Mesenchymal stem cell (in vitro differentiated cells and primary cell): ENCODE results near the gene NR4A1.
A peak's percentile ranks its signal among the peaks of the same experiment; 100 is the strongest.

ENCODE experiments used
- DNase-seq: peaks from one replicate; pipeline ENCODE4 v3.0.0-alpha.2; 2013
- H2AFZ ChIP-seq: one replicate; pipeline ENCODE4 v1.6.1; 2013; ENCODE audit warnings: low read depth, mild to moderate bottlenecking, control low read depth, inconsistent platforms, low read length, moderate library complexity
- H2AK5ac ChIP-seq: 2 replicates; pipeline ENCODE4 v1.6.1; 2013; ENCODE audit warnings: low read length, moderate library complexity, mild to moderate bottlenecking, inconsistent platforms; ENCODE audit not compliant: severe bottlenecking
- H2BK120ac ChIP-seq: one replicate; pipeline ENCODE4 v1.6.1; 2013; ENCODE audit warnings: low read depth, mild to moderate bottlenecking, inconsistent platforms, low read length, moderate library complexity
- H2BK12ac ChIP-seq, 2 experiments: one replicate each; pipeline ENCODE4 v1.6.1; 2013; ENCODE audit warnings: inconsistent platforms in 2 of 2, low read length in 2 of 2, mild to moderate bottlenecking in 2 of 2, moderate library complexity in 2 of 2, control low read depth in 1 of 2
- H2BK15ac ChIP-seq: one replicate; pipeline ENCODE4 v1.6.1; 2013; ENCODE audit warnings: mild to moderate bottlenecking, low read depth, inconsistent platforms; ENCODE audit not compliant: poor library complexity, severe bottlenecking
- H2BK5ac ChIP-seq: 2 replicates; pipeline ENCODE4 v1.6.1; 2013; ENCODE audit warnings: low read depth, mild to moderate bottlenecking, low read length, control low read depth, inconsistent platforms; ENCODE audit not compliant: poor library complexity, severe bottlenecking
- H3K14ac ChIP-seq, 2 experiments: one replicate each; pipeline ENCODE4 v1.6.1; 2013; ENCODE audit warnings: inconsistent platforms in 2 of 2, low read length in 2 of 2, control low read depth in 1 of 2, mild to moderate bottlenecking in 1 of 2, moderate library complexity in 1 of 2
- H3K18ac ChIP-seq, 2 experiments: one replicate each; pipeline ENCODE4 v1.6.1; 2013; ENCODE audit warnings: inconsistent platforms in 2 of 2, low read length in 2 of 2, control low read depth in 1 of 2, low read depth in 1 of 2, mild to moderate bottlenecking in 1 of 2
- H3K23ac ChIP-seq, 2 experiments: one replicate each; pipeline ENCODE4 v1.6.1; 2013; ENCODE audit warnings: inconsistent platforms in 2 of 2, low read length in 2 of 2, mild to moderate bottlenecking in 2 of 2, moderate library complexity in 2 of 2, control low read depth in 1 of 2
- H3K27ac ChIP-seq: 2 replicates; pipeline ENCODE4 v1.5.1; 2013; ENCODE audit warnings: mild to moderate bottlenecking, moderate library complexity, low read length, control low read depth, inconsistent platforms; ENCODE audit not compliant: poor library complexity, severe bottlenecking
- H3K27me3 ChIP-seq, 2 experiments: 2 replicates each; pipeline versions ENCODE4 v1.6.1 to v1.7.0; 2013; ENCODE audit warnings: low read length in 2 of 2, mild to moderate bottlenecking in 2 of 2, moderate library complexity in 2 of 2, control low read depth in 1 of 2, inconsistent platforms in 1 of 2; ENCODE audit not compliant: control insufficient read depth in 1 of 2, insufficient read depth in 1 of 2
- H3K36me3 ChIP-seq, 2 experiments: 2 replicates each; pipeline versions ENCODE4 v1.6.1 to v1.7.0; 2013; ENCODE audit warnings: low read length in 2 of 2, control low read depth in 1 of 2, inconsistent platforms in 1 of 2, low read depth in 1 of 2, mild to moderate bottlenecking in 1 of 2; ENCODE audit not compliant: insufficient read depth in 2 of 2, control insufficient read depth in 1 of 2
- H3K4ac ChIP-seq, 2 experiments: one replicate each; pipeline ENCODE4 v1.6.1; 2013; ENCODE audit warnings: inconsistent platforms in 2 of 2, low read length in 2 of 2, mild to moderate bottlenecking in 2 of 2, moderate library complexity in 2 of 2, control low read depth in 1 of 2, low read depth in 1 of 2
- H3K4me1 ChIP-seq: 2 replicates; pipeline ENCODE4 v1.6.1; 2013; ENCODE audit warnings: low read depth, low read length, control low read depth; ENCODE audit not compliant: control insufficient read depth, insufficient read depth
- H3K4me2 ChIP-seq: 2 replicates; pipeline ENCODE4 v1.6.1; 2013; ENCODE audit warnings: low read length, mild to moderate bottlenecking, inconsistent platforms; ENCODE audit not compliant: poor library complexity, severe bottlenecking
- H3K4me3 ChIP-seq, 2 experiments: 2 replicates each; pipeline versions ENCODE4 v1.5.1 to v1.7.0; 2013; ENCODE audit warnings: low read length in 2 of 2, mild to moderate bottlenecking in 2 of 2, control low read depth in 1 of 2, low read depth in 1 of 2; ENCODE audit not compliant: insufficient read depth in 1 of 2
- H3K79me1 ChIP-seq: replicated peaks from 2 replicates; pipeline ENCODE4 v1.6.1; 2013; ENCODE audit warnings: mild to moderate bottlenecking, control low read depth, low read length, inconsistent platforms; ENCODE audit not compliant: poor library complexity, severe bottlenecking
- H3K9ac ChIP-seq: 2 replicates; pipeline ENCODE4 v1.7.0; 2013; ENCODE audit warnings: mild to moderate bottlenecking, low read length, moderate library complexity
- H3K9me3 ChIP-seq: 2 replicates; pipeline ENCODE4 v1.7.0; 2013; ENCODE audit warnings: mild to moderate bottlenecking, low read length; ENCODE audit not compliant: control insufficient read depth
- H4K8ac ChIP-seq: one replicate; pipeline ENCODE4 v1.6.1; 2013; ENCODE audit warnings: inconsistent platforms, mild to moderate bottlenecking, low read length, moderate library complexity
- H4K91ac ChIP-seq: one replicate; pipeline ENCODE4 v1.6.1; 2013; ENCODE audit warnings: mild to moderate bottlenecking, low read length, inconsistent platforms
- WGBS: methylation state at CpG from one replicate; pipeline ENCODE4 v1.1.7; 2013; ENCODE audit warnings: mixed read lengths; 5-methylcytosine and 5-hydroxymethylcytosine counted together

The NR4A1 gene

DNA sequence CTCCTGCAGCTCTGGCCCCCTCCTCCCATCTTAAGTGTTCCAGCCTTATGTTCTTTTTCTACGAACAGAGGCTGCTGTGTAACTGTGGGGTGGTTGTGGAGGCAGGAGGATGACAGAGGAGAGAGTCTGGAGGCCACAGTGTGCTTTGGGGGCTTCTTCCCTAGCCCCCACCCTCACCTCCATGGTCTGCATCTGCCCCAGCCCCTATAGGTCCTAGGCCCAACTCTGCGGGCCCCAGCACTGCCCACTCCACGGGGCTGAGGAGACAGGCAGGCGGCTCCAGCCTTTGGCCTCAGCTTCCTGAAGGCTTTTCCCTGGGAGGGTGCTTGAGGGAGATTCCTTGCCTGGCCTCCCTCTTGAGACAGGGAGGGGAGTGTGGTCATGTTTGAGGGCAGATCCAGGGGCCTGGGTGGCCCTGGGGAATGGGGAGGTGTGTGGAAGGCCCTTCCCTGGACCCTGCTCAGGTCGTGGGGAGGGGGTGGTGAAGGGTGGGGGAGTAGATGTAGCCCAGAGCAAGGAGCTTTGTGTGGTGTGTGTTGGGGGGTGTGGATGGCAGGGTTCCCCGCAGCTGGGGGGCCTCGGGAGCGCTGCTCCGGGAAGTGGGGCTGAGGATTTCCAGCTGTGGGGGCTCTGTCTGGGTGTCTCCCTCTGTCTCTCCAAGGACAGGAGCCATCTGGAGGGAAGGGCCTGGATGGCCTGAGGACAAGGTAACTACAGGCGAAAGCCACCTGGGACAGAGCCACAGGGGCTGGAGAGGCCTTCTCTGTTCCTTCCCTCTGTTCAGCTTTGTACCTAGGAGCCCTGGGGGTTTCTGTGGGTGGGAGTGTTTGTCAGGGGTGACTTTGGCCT lies 29.4 kb downstream of the NR4A1 start:
- H3K23ac ChIP-seq = no peak overlapping the region
- H4K91ac ChIP-seq = peak overlapping the region; percentile 28
- 73% methylated on average over 9 of the region's 10 CpGs for WGBS
- no peak overlapping the region for H3K4me3 ChIP-seq
- H2BK120ac ChIP-seq = peak overlapping the region; percentile 24
- peak overlapping the region in 1 of 2 experiments; percentile 74 for H3K14ac ChIP-seq
- H3K27me3 ChIP-seq = peaks cover 0 to 9% of the 10 kb centered on the region in 2 experiments
- H3K4ac ChIP-seq = peak overlapping the region; percentile 35 to 69
- H2AFZ ChIP-seq = no peak overlapping the region
- peaks cover 34 to 47% of the 10 kb centered on the region in 2 experiments for H3K36me3 ChIP-seq
- H2BK15ac ChIP-seq = peak overlapping the region; percentile 45
- H3K4me2 ChIP-seq = no peak overlapping the region
- H3K9ac ChIP-seq = no peak overlapping the region
- no peak overlapping the region for H3K27ac ChIP-seq
- peak; percentile 47 for DNase-seq
- H3K79me1 ChIP-seq = peaks cover 42% of the 10 kb centered on the region
- no peak overlapping the region for H2AK5ac ChIP-seq
- H3K4me1 ChIP-seq = peaks cover 22% of the 10 kb centered on the region
- peak overlapping the region in 1 of 2 experiments; percentile 37 for H2BK12ac ChIP-seq
- H2BK5ac ChIP-seq = no peak overlapping the region
- peak overlapping the region; percentile 39 for H4K8ac ChIP-seq
- H3K9me3 ChIP-seq = no peaks in the 10 kb centered on the region
- H3K18ac ChIP-seq = peak overlapping the region; percentile 48 to 67

DNA sequence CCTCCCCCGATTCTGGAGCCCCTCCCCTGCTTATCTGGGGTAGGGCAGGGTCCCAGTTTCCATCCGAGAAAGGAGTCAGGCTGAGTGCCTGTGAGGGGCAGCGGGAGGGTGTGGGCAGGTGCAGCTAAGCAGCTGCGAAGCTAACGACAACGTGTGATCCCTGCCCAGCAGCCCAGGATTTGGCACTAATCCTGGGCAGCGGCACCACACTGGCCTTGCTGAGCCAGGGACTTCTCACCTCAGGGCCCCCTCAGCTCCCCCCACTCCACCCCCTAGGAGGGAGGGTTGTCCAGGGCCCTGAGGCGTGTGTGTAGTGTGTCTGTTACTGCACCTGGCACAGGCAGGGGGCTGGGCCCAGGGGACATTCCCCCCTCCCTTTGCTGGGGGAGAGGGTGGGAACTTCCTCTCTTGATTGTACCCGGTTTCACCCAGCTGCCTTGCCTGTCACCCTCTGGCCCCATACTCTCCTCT lies 30.1 kb downstream of the NR4A1 start:
- 50% methylated on average over 3 of the region's 9 CpGs for whole genome bisulfite sequencing
- H3K36me3 ChIP-seq = peaks cover 29 to 42% of the 10 kb centered on the region in 2 experiments
- peak overlapping the region in 1 of 2 experiments; percentile 79 for H3K14ac ChIP-seq
- H3K9me3 ChIP-seq = no peaks in the 10 kb centered on the region
- peak; percentile 40 for DNase-seq
- H2BK15ac ChIP-seq = peak overlapping the region; percentile 92
- H2BK12ac ChIP-seq = peak overlapping the region in 1 of 2 experiments; percentile 68
- H4K8ac ChIP-seq = peak overlapping the region; percentile 50
- peak overlapping the region; percentile 63 to 67 for H3K18ac ChIP-seq
- H2AFZ ChIP-seq = no peak overlapping the region
- peaks cover 0 to 16% of the 10 kb centered on the region in 2 experiments for H3K27me3 ChIP-seq
- peak overlapping the region; percentile 90 for H4K91ac ChIP-seq
- H3K4ac ChIP-seq = peak overlapping the region; percentile 24 to 25
- H3K23ac ChIP-seq = no peak overlapping the region
- H3K27ac ChIP-seq = no peak overlapping the region
- no peak overlapping the region for H3K4me2 ChIP-seq
- peaks cover 38% of the 10 kb centered on the region for H3K79me1 ChIP-seq
- peak overlapping the region; percentile 55 for H3K9ac ChIP-seq
- no peak overlapping the region for H2BK5ac ChIP-seq
- no peak overlapping the region for H2AK5ac ChIP-seq
- H3K4me1 ChIP-seq = peaks cover 22% of the 10 kb centered on the region
- peak overlapping the region; percentile 65 for H2BK120ac ChIP-seq
- no peak overlapping the region for H3K4me3 ChIP-seq

DNA sequence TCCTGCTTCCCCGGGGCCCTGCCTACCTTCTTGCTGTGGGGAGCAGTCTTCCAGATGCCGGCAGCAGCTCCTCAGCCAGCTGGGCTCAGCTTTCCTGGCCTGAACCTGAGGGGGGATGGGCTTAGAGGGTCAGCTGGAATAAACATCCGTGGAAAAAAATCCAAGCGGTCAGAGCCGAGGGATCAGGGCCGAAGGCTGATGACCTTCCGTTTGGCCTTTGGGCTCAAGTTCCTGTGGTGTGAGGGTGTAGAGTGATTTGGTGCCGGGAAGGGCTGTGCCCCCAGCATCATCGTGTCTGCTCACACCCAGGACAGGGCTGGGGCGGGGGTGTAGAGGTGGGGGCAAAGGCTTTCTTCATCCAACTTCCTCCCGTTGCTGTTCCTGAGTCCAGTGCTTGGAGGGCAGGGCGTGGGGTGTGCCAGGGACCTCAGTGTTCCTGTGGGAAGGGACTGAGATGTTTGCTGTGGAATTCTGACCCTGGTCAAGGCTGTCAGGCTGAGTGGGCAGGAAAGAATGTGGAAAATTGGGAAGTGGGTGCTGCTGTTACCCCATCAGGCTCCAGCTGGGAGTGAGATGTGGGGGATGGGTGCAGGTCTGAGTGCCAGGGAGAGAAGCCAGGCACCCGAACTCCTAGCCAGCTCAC lies 30.9 kb downstream of the NR4A1 start:
- WGBS = 17% methylated on average over 12 of the region's 13 CpGs
- peaks cover 20 to 33% of the 10 kb centered on the region in 2 experiments for H3K36me3 ChIP-seq
- H3K4me3 ChIP-seq = no peak overlapping the region
- peaks cover 22% of the 10 kb centered on the region for H3K4me1 ChIP-seq
- peak overlapping the region; percentile 42 to 52 for H3K4ac ChIP-seq
- H3K23ac ChIP-seq = no peak overlapping the region
- H2AFZ ChIP-seq = no peak overlapping the region
- H2BK120ac ChIP-seq = no peak overlapping the region
- no peak overlapping the region for H3K27ac ChIP-seq
- H2BK5ac ChIP-seq = no peak overlapping the region
- peaks cover 30% of the 10 kb centered on the region for H3K79me1 ChIP-seq
- peaks cover 0 to 24% of the 10 kb centered on the region in 2 experiments for H3K27me3 ChIP-seq
- H3K14ac ChIP-seq = peak overlapping the region in 1 of 2 experiments; percentile 38
- peak overlapping the region; percentile 55 for H3K9ac ChIP-seq
- H2AK5ac ChIP-seq = no peak overlapping the region
- H2BK12ac ChIP-seq = peak overlapping the region; percentile 20 to 68
- peak overlapping the region; percentile 50 for H4K8ac ChIP-seq
- peak overlapping the region; percentile 90 for H4K91ac ChIP-seq
- peak overlapping the region; percentile 63 to 67 for H3K18ac ChIP-seq
- H3K4me2 ChIP-seq = no peak overlapping the region
- H2BK15ac ChIP-seq = no peak overlapping the region
- peak; percentile 69 for DNase-seq
- no peaks in the 10 kb centered on the region for H3K9me3 ChIP-seq

- Histone ChIP-seq H3K4ac (peak overlapping the region in 1 of 2 experiments; percentile 17), H3K14ac (no peak overlapping the region), H3K4me3 (no peak overlapping the region), H3K23ac (no peak overlapping the region), H2BK15ac (no peak overlapping the region), H3K9ac (peak overlapping the region; percentile 55), H4K8ac (peak overlapping the region; percentile 16), H3K4me2 (no peak overlapping the region), H4K91ac (peak overlapping the region; percentile 55), H2AFZ (no peak overlapping the region), H3K4me1 (peaks cover 22% of the 10 kb centered on the region), H3K27ac (no peak overlapping the region), H3K27me3 (peaks cover 3 to 29% of the 10 kb centered on the region in 2 experiments), H2BK12ac (peak overlapping the region; percentile 7 to 66), H2BK5ac (no peak overlapping the region), H2BK120ac (no peak overlapping the region), H3K79me1 (peaks cover 29% of the 10 kb centered on the region), H2AK5ac (no peak overlapping the region), H3K36me3 (peaks cover 16 to 28% of the 10 kb centered on the region in 2 experiments), H3K18ac (peak overlapping the region in 1 of 2 experiments; percentile 29), H3K9me3 (no peaks in the 10 kb centered on the region)
- DNase-seq = no peak
- WGBS = 74% methylated on average over 4 of the region's 4 CpGs
These were observed 31.4 kb downstream of the NR4A1 start for GRCh38 chr12:52082669-52082987.
